Measurements from ENCODE around the gene SND1.

The SND1 gene

DNA sequence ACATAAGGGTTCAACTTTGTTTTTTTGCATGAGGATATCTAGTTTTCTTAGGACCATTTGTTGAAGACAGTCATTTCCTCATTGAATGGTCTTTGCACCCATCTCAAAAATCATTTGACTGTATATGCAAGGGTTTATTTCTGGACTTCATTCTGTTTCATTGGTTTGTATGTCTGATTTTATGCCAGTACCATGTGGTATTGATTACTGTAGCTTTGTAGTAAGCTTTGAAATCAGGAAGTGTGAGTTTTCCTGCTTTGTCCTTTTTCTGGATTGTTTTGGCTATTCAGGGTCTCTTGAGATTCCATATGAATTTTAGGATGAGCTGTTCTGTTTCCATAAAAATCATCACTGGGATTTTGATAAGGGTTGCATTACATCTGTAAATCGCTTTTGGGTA lies 63.9 kb downstream of the SND1 start:
- H3K4me3 ChIP-seq (replicated peaks; ENCODE audit: low read depth, low read length), result no peak overlapping the region
- TF ChIP-seq, protein P1, sequence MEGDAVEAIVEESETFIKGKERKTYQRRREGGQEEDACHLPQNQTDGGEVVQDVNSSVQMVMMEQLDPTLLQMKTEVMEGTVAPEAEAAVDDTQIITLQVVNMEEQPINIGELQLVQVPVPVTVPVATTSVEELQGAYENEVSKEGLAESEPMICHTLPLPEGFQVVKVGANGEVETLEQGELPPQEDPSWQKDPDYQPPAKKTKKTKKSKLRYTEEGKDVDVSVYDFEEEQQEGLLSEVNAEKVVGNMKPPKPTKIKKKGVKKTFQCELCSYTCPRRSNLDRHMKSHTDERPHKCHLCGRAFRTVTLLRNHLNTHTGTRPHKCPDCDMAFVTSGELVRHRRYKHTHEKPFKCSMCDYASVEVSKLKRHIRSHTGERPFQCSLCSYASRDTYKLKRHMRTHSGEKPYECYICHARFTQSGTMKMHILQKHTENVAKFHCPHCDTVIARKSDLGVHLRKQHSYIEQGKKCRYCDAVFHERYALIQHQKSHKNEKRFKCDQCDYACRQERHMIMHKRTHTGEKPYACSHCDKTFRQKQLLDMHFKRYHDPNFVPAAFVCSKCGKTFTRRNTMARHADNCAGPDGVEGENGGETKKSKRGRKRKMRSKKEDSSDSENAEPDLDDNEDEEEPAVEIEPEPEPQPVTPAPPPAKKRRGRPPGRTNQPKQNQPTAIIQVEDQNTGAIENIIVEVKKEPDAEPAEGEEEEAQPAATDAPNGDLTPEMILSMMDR (IDR thresholded peaks at IDR 0.05; ENCODE audit: low read depth, low read length, missing control alignments), result no peak
- peak; percentile 20 for DNase-seq (ENCODE audit: extremely low read depth, low read depth)

DNA sequence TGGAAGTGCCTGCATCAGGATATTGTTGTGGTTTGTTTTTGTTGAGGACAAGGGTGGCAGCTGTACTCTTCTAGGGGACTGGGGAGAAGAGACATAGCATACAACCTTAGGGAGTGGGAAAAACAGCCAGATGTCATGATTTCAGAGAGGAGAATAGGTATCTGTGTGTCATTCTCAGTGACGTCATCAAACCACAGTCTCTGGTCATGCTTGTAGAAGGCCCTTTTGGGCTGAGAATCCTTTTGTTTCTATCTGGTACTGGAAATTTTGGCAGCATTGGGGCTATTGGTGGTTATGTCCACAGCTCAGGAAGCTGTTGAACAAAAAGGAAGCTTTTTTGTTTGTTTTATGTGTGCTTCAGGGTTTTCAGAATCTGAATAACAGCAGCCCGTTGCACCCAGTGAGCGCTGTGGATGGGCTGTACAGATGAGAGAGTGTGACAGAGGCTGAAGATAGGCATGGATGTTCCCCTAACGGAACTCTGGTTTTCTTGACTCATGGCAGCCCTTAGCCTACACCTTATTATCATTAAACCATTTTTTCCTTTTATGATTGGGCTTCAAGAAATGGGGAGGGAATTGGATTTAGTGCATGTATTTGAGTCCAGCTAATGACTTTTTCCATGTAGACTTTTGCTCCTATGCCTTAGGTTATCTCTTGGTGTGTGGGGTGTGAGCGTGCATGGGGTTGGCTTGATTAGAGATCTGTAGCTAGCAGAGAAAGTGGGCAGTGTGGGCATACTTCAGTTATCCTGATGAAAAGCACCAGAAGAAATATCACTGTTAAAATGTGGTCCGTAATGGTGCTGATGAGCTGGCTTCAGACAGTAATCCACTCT lies 65.7 kb downstream of the SND1 start:
- TF ChIP-seq, protein P1 (IDR thresholded peaks at IDR 0.05; ENCODE audit: low read depth, low read length, missing control alignments), result no peak
- no peak for DNase-seq (ENCODE audit: extremely low read depth, low read depth)
- no peak overlapping the region for H3K4me3 ChIP-seq (replicated peaks; ENCODE audit: low read depth, low read length)

DNA sequence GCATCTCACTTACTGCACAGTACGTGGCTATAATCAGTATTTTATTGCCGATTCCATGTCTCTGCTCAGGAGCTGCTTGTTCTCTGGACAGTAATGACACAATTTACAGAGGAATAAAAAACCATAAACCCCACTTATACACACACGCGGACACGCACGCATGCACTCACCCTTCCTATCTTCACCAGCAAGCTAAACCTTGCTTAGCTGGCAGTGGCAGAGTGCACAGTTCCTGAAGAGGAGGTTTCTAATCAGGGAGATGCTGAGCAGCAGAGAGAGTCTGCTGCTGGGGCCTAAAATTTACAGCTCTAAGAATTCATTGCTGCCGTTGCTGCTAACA lies 66.3 kb downstream of the SND1 start:
- TF ChIP-seq, protein P1 (IDR thresholded peaks at IDR 0.05; ENCODE audit: low read depth, low read length, missing control alignments), result no peak
- no peak overlapping the region for H3K4me3 ChIP-seq (replicated peaks; ENCODE audit: low read depth, low read length)
- DNase-seq (ENCODE audit: extremely low read depth, low read depth), result no peak

- TF ChIP-seq, protein P1 (IDR thresholded peaks at IDR 0.05; ENCODE audit: low read depth, low read length, missing control alignments), result no peak
- no peak for DNase-seq (ENCODE audit: extremely low read depth, low read depth)
- H3K4me3 ChIP-seq (replicated peaks; ENCODE audit: low read depth, low read length), result no peak overlapping the region
Observed at GRCh38 chr7:127726476-127726875, 74.5 kb downstream of the SND1 start.

DNA sequence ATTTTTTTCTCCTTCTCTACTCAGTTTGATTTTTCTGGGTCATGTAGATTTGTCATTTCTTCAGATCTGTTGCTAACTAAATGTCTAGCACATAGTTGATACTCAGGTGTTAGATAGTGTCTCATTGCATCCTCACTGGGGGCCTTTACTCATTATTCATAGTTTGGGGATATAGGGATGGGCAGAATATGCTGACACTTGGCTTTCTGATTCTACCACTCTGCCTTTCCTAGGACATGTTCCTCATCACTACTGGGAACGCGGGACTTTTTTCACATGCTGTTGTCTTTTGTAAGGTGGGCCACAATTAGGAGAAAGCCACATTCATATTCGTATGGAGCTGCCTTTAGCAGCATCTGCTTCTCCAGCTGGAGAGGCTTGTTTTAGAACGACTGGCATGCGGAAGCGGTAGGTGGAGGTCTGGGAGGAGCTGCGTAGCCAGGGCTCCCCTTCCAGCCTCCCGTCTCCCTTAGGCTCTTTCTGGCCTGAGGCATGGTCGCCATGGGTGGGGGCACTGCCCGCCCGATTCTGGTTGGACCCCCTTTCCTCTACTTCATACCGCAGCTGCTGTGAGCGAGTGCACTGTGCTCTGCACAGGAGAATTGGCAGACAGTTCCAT lies 78.8 kb downstream of the SND1 start:
- H3K4me3 ChIP-seq (replicated peaks; ENCODE audit: low read depth, low read length), result no peak overlapping the region
- no peak for DNase-seq (ENCODE audit: extremely low read depth, low read depth)
- TF ChIP-seq, protein P1 (IDR thresholded peaks at IDR 0.05; ENCODE audit: low read depth, low read length, missing control alignments), result no peak

- TF ChIP-seq, protein P1 (IDR thresholded peaks at IDR 0.05; ENCODE audit: low read depth, low read length, missing control alignments), result no peak
- no peak overlapping the region for H3K4me3 ChIP-seq (replicated peaks; ENCODE audit: low read depth, low read length)
- no peak for DNase-seq (ENCODE audit: extremely low read depth, low read depth)
Observed at GRCh38 chr7:127731431-127732080, 79.6 kb downstream of the SND1 start.
